ENCODE results near the gene RNF4.
"Not testable (repeated sequence)": the region's sequence is repeated elsewhere in the genome, so short reads cannot be mapped to it uniquely, and the experiment has no call there.

The RNF4 gene

GRCh38 chr4:2468456-2469191 lies at the start of gene RNF4:
TSS of gene RNF4 (plus strand) at chr4:2469106. CDS start at chr4:2490494, 21,388 bp downstream.
- DNase-seq: peak; percentile 98
- in situ Hi-C loops (cut with MboI; ENCODE audit: low pct_unique_long_range_greater_than_20kb, low sequenced_read_pairs): no loop called here

- DNase-seq: no peak
- in situ Hi-C loops (cut with MboI; ENCODE audit: low pct_unique_long_range_greater_than_20kb, low sequenced_read_pairs): no loop called here
These were observed 49.1 kb upstream of the RNF4 start for GRCh38 chr4:2419814-2420213.

- DNase-seq: no peak
- in situ Hi-C loops (cut with MboI; ENCODE audit: low pct_unique_long_range_greater_than_20kb, low sequenced_read_pairs): no loop called here
These were observed 47.0 kb upstream of the RNF4 start for GRCh38 chr4:2421928-2422327.

- in situ Hi-C loops (cut with MboI; ENCODE audit: low pct_unique_long_range_greater_than_20kb, low sequenced_read_pairs): no loop called here
- no peak for DNase-seq
These were observed 45.8 kb upstream of the RNF4 start for GRCh38 chr4:2423066-2423465.

GRCh38 chr4:2423695-2424094 lies 45.2 kb upstream of the RNF4 start:
- in situ Hi-C loops (cut with MboI; ENCODE audit: low pct_unique_long_range_greater_than_20kb, low sequenced_read_pairs): no loop called here
- DNase-seq: no peak

GRCh38 chr4:2424581-2424980 lies 44.3 kb upstream of the RNF4 start:
- in situ Hi-C loops (cut with MboI; ENCODE audit: low pct_unique_long_range_greater_than_20kb, low sequenced_read_pairs): no loop called here
- no peak for DNase-seq

- in situ Hi-C loops (cut with MboI; ENCODE audit: low pct_unique_long_range_greater_than_20kb, low sequenced_read_pairs): no loop called here
- DNase-seq: no peak
These were observed 43.4 kb upstream of the RNF4 start for GRCh38 chr4:2425386-2426068.

- DNase-seq: no peak
- in situ Hi-C loops (cut with MboI; ENCODE audit: low pct_unique_long_range_greater_than_20kb, low sequenced_read_pairs): no loop called here
These were observed 42.9 kb upstream of the RNF4 start for GRCh38 chr4:2426069-2426397.

GRCh38 chr4:2426711-2427275 lies 42.1 kb upstream of the RNF4 start:
- DNase-seq: no peak
- in situ Hi-C loops (cut with MboI; ENCODE audit: low pct_unique_long_range_greater_than_20kb, low sequenced_read_pairs): no loop called here

- in situ Hi-C loops (cut with MboI; ENCODE audit: low pct_unique_long_range_greater_than_20kb, low sequenced_read_pairs): no loop called here
- DNase-seq: no peak
These were observed 41.2 kb upstream of the RNF4 start for GRCh38 chr4:2427383-2428334.

GRCh38 chr4:2428496-2429213 lies 40.3 kb upstream of the RNF4 start:
- in situ Hi-C loops (cut with MboI; ENCODE audit: low pct_unique_long_range_greater_than_20kb, low sequenced_read_pairs): no loop called here

GRCh38 chr4:2429945-2430757 lies 38.8 kb upstream of the RNF4 start:
- peak; percentile 32 for DNase-seq
- in situ Hi-C loops (cut with MboI; ENCODE audit: low pct_unique_long_range_greater_than_20kb, low sequenced_read_pairs): not testable (repeated sequence)

More at GRCh38 chr4:2428496-2429213, 40.3 kb upstream of the RNF4 start:
- DNase-seq: no peak

GRCh38 chr4:2432004-2432403 lies 36.9 kb upstream of the RNF4 start:
- in situ Hi-C loops (cut with MboI; ENCODE audit: low pct_unique_long_range_greater_than_20kb, low sequenced_read_pairs): no loop called here
- no peak for DNase-seq

- in situ Hi-C loops (cut with MboI; ENCODE audit: low pct_unique_long_range_greater_than_20kb, low sequenced_read_pairs): no loop called here
- no peak for DNase-seq
These were observed 35.8 kb upstream of the RNF4 start for GRCh38 chr4:2432991-2433530.

GRCh38 chr4:2433609-2434350 lies 35.1 kb upstream of the RNF4 start:
- DNase-seq: no peak
- in situ Hi-C loops (cut with MboI; ENCODE audit: low pct_unique_long_range_greater_than_20kb, low sequenced_read_pairs): no loop called here

GRCh38 chr4:2434420-2434819 lies 34.5 kb upstream of the RNF4 start:
- in situ Hi-C loops (cut with MboI; ENCODE audit: low pct_unique_long_range_greater_than_20kb, low sequenced_read_pairs): no loop called here

GRCh38 chr4:2436301-2436700 lies 32.6 kb upstream of the RNF4 start:
- DNase-seq: no peak

More at GRCh38 chr4:2434420-2434819, 34.5 kb upstream of the RNF4 start:
- DNase-seq: no peak

More at GRCh38 chr4:2436301-2436700, 32.6 kb upstream of the RNF4 start:
- in situ Hi-C loops (cut with MboI; ENCODE audit: low pct_unique_long_range_greater_than_20kb, low sequenced_read_pairs): no loop called here
